ENCODE data around the gene FTO. TPM values are rescaled to one million over a fixed set of nuclear protein-coding genes. Genes with fewer than 3 reads are reported as not detected.

The FTO gene
- total and polyA plus RNA-seq, 2 of the 8 experiments (the other 6 are each of a cell fraction or from before 2014, with no cell fraction given), result 34.5 to 59.8 TPM

DNA sequence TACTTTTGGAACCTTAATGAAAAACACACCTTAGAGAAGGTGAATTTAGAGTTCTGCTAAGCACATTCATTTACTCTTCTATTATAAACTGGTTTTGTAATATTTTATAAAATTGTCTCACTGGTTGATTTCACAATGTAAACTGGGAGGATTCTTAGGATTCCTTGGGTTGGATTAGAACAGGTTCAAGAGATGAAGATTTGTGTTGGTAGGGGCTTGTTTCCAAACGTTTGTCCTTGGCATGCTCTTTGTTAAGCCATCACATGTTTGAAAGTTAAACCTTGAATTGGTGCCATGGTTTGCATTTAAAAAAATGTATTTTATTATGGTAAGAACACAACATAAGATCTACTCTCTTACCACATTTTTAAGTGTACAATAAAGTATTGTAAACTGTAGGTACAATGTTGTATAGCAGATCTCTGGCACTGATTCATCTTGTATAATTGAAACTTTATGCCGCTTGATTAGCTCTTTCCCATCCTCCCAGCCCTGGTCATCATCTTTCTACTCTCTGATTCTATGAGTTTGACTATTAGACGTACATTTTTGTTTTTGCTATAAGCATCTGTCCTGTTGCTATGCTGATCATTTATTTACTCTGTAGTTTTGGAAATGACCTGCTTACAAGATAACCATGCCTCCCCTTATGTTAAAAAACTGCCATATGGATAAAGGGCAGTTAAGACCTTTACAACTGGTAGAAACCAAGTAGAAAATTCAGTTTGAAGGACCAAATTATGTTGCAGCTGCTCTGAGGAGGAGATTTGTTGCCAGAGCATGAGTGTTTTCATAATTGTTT lies 9.6 kb downstream of the FTO start:
- Histone ChIP-seq H3K4me3 (ENCODE audit: extremely low read depth in 1 of 4, insufficient read depth in 2 of 4, low read depth in 3 of 4, low read length in 4 of 4) (no peak overlapping the region), H3K79me2 (ENCODE audit: control insufficient read depth in 1 of 2, insufficient read depth in 2 of 2, low read length in 2 of 2) (peaks cover 0 to 37% of the 10 kb centered on the region in 2 experiments; a peak in 2 of 4 replicates), H4K8ac (ENCODE audit: extremely low read depth, insufficient read depth, low read length) (no peak overlapping the region), H3K79me1 (ENCODE audit: low read depth, low read length) (peaks cover 3% of the 10 kb centered on the region), H3K36me3 (ENCODE audit: control insufficient read depth in 2 of 4, insufficient read depth in 4 of 4, low read length in 3 of 4) (no peaks in the 10 kb centered on the region), H3K23me2 (ENCODE audit: low read depth, low read length) (no peaks in the 10 kb centered on the region), H3K4me1 (replicated peaks in 1 of 4; ENCODE audit: control insufficient read depth in 3 of 4, insufficient read depth in 4 of 4, low read length in 3 of 4) (peaks cover 0 to 6% (median 0%) of the 10 kb centered on the region in 4 experiments; a peak in 1 of 7 replicates), H3K9ac (replicated peaks in 1 of 4; ENCODE audit: extremely low read depth in 1 of 4, low read depth in 3 of 4, low read length in 3 of 4) (no peak overlapping the region), H2AK5ac (ENCODE audit: low read depth, low read length) (no peak overlapping the region), H2BK15ac (ENCODE audit: low read length) (no peak overlapping the region), H3K18ac (ENCODE audit: extremely low read depth, low read length) (no peak overlapping the region), H3K27me3 (replicated peaks in 1 of 4; ENCODE audit: control insufficient read depth in 3 of 4, extremely low read depth in 1 of 4, insufficient read depth in 3 of 4, low read length in 3 of 4) (no peaks in the 10 kb centered on the region), H3K23ac (ENCODE audit: insufficient read length) (no peak overlapping the region), H2AFZ (ENCODE audit: low read length) (no peak overlapping the region), H3K9me3 (ENCODE audit: insufficient read depth in 2 of 2, low read depth in 1 of 2, low read length in 1 of 2) (no peaks in the 10 kb centered on the region), H2BK5ac (ENCODE audit: low read depth, low read length) (no peak overlapping the region), H3K56ac (replicated peaks; ENCODE audit: insufficient read length, low read depth, low read length) (no peak overlapping the region), H4K91ac (replicated peaks; ENCODE audit: insufficient read length, low read length) (no peak overlapping the region), H2BK120ac (replicated peaks; ENCODE audit: low read depth, low read length) (no peak overlapping the region), H2BK12ac (ENCODE audit: low read depth, low read length) (no peak overlapping the region), H3K27ac (ENCODE audit: low read depth, low read length) (no peak overlapping the region), H3K4ac (replicated peaks; ENCODE audit: insufficient read length, low read depth, low read length) (no peak overlapping the region), H4K20me1 (replicated peaks in 1 of 2; ENCODE audit: control insufficient read depth in 1 of 2, insufficient read depth in 2 of 2, low read length in 2 of 2) (peaks cover 0 to 3% of the 10 kb centered on the region in 2 experiments), H3K4me2 (ENCODE audit: insufficient read depth in 1 of 2, low read depth in 2 of 2, low read length in 2 of 2) (no peak overlapping the region), H2BK20ac (ENCODE audit: low read length) (no peak overlapping the region), H4K5ac (ENCODE audit: insufficient read length, low read depth, low read length) (no peak overlapping the region), H3K14ac (ENCODE audit: insufficient read length) (no peak overlapping the region)
- POLR2A ChIA-PET (ENCODE audit: partially characterized antibody), result no interaction called here
- WGBS, 2 experiments (ENCODE audit: extremely low coverage in 1 of 2, insufficient coverage in 1 of 2, insufficient read length in 1 of 2, insufficient replicate concordance in 2 of 2, low coverage in 1 of 2, low lambda C conversion rate in 2 of 2, missing lambda C conversion rate in 1 of 2), result 79% methylated on average over 3 of the region's 3 CpGs; no CpG with 5 or more reads in 1 of the 2 experiments
- CTCF ChIA-PET (ENCODE audit: partially characterized antibody), result interaction anchor here (1.2 kb wide), 1 partner anchor 30 kb away, joined by 3 read pairs; no protein-coding TSS in a partner anchor
- TF ChIP-seq GTF2F1 (IDR thresholded peaks at IDR 0.05; ENCODE audit: borderline replicate concordance, low read depth, low read length), result no peak
- TF ChIP-seq SP4 (IDR thresholded peaks at IDR 0.05; ENCODE audit: low read length), result no peak
- no peak for TF ChIP-seq YY1 (IDR thresholded peaks at IDR 0.05; ENCODE audit: low read depth, low read length)
- TF ChIP-seq SIN3A (conservative IDR thresholded peaks at IDR 0.05 in 1 of 2, IDR thresholded peaks at IDR 0.05 in 1 of 2; ENCODE audit: low read depth in 1 of 2, low read length in 2 of 2), result no peak
- no peak for TF ChIP-seq RAD21 (IDR thresholded peaks at IDR 0.05 in 1 of 2, conservative IDR thresholded peaks at IDR 0.05 in 1 of 2; ENCODE audit: low read depth in 2 of 2, low read length in 2 of 2)
- TF ChIP-seq SIX5 (IDR thresholded peaks at IDR 0.05; ENCODE audit: low read depth, low read length), result no peak
- TF ChIP-seq RBBP5 (IDR thresholded peaks at IDR 0.05; ENCODE audit: borderline replicate concordance, low read depth, low read length), result no peak
- no peak for TF ChIP-seq TAF7 (optimal IDR thresholded peaks at IDR 0.05; ENCODE audit: borderline replicate concordance, low read depth, low read length)
- TF ChIP-seq HDAC2 (IDR thresholded peaks at IDR 0.05; ENCODE audit: borderline replicate concordance in 1 of 2, low read depth in 2 of 2, low read length in 2 of 2), result no peak
- no peak for TF ChIP-seq TEAD4 (IDR thresholded peaks at IDR 0.05; ENCODE audit: low read depth, low read length)
- no peak for TF ChIP-seq CBX5 (IDR thresholded peaks at IDR 0.05; ENCODE audit: low read depth, low read length)
- TF ChIP-seq BACH1 (IDR thresholded peaks at IDR 0.05; ENCODE audit: low read length), result no peak
- DNase-seq (ENCODE audit: low read depth in 1 of 2, low spot score in 2 of 2) (no peak), FAIRE-seq (no peak)

Measured in H1 (cell line).